Nephron progenitor cell (in vitro differentiated cells): Measurements from ENCODE around the gene HES1.
"Not testable (repeated sequence)": the region's sequence is repeated elsewhere in the genome, so short reads cannot be mapped to it uniquely, and the experiment has no call there.

Source experiments
- DNase-seq: peaks from one replicate; pipeline ENCODE4 v3.0.0; 2021
- H3K27ac Mint-ChIP-seq: 2 replicates; pipeline ENCODE4 v1.8.0; 2021; ENCODE audit warnings: mild to moderate bottlenecking, moderate library complexity, mixed read lengths
- H3K27me3 Mint-ChIP-seq: 2 replicates; pipeline ENCODE4 v1.8.0; 2021; ENCODE audit warnings: mild to moderate bottlenecking, low read depth, mixed read lengths; ENCODE audit not compliant: poor library complexity
- H3K36me3 Mint-ChIP-seq: 2 replicates; pipeline ENCODE4 v1.8.0; 2021; ENCODE audit warnings: low read depth, mixed read lengths
- H3K4me1 Mint-ChIP-seq: 2 replicates; pipeline ENCODE4 v1.8.0; 2021; ENCODE audit warnings: mixed read lengths
- H3K4me3 Mint-ChIP-seq: 2 replicates; pipeline ENCODE4 v1.8.0; 2021; ENCODE audit warnings: mild to moderate bottlenecking, moderate library complexity, mixed read lengths
- H3K9me3 Mint-ChIP-seq: 2 replicates; pipeline ENCODE4 v1.8.0; 2021; ENCODE audit warnings: mild to moderate bottlenecking, moderate library complexity, mixed read lengths
- TF ChIP-seq, protein P1 (sequence below): fragments of 200-600 bp; sonication (generic); IDR thresholded peaks from 2 replicates; pipeline ENCODE4 v1.5.0; 2021; ENCODE audit warnings: antibody characterized with exemption

Gene HES1

DNA sequence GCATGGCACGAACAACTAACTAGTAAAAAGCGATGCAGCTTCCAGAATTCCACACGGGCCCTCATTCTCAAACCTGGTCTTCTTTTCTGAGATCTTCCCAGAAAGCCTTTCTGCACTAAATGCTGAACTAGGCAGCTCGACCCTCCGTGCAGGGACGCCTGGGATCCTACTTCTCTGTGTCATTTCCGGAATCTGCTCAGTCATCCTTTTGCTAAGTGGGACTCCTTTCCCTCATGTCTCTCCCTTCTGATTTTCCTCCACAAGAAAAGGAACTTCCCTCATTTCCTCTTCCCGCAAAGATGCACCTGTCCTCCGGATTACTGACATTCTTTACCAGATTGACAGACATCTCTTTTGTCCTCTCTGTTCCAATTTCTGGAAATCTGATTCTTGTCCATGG lies 9.2 kb upstream of the HES1 start:
- no peak for DNase-seq
- Mint-ChIP-seq H3K27me3 (peaks cover 47% of the 10 kb centered on the region), H3K27ac (no peak overlapping the region), H3K9me3 (no peaks in the 10 kb centered on the region), H3K4me3 (no peak overlapping the region), H3K4me1 (peaks cover 35% of the 10 kb centered on the region), H3K36me3 (no peaks in the 10 kb centered on the region)
- TF ChIP-seq, protein P1, sequence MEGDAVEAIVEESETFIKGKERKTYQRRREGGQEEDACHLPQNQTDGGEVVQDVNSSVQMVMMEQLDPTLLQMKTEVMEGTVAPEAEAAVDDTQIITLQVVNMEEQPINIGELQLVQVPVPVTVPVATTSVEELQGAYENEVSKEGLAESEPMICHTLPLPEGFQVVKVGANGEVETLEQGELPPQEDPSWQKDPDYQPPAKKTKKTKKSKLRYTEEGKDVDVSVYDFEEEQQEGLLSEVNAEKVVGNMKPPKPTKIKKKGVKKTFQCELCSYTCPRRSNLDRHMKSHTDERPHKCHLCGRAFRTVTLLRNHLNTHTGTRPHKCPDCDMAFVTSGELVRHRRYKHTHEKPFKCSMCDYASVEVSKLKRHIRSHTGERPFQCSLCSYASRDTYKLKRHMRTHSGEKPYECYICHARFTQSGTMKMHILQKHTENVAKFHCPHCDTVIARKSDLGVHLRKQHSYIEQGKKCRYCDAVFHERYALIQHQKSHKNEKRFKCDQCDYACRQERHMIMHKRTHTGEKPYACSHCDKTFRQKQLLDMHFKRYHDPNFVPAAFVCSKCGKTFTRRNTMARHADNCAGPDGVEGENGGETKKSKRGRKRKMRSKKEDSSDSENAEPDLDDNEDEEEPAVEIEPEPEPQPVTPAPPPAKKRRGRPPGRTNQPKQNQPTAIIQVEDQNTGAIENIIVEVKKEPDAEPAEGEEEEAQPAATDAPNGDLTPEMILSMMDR, result no peak

DNA sequence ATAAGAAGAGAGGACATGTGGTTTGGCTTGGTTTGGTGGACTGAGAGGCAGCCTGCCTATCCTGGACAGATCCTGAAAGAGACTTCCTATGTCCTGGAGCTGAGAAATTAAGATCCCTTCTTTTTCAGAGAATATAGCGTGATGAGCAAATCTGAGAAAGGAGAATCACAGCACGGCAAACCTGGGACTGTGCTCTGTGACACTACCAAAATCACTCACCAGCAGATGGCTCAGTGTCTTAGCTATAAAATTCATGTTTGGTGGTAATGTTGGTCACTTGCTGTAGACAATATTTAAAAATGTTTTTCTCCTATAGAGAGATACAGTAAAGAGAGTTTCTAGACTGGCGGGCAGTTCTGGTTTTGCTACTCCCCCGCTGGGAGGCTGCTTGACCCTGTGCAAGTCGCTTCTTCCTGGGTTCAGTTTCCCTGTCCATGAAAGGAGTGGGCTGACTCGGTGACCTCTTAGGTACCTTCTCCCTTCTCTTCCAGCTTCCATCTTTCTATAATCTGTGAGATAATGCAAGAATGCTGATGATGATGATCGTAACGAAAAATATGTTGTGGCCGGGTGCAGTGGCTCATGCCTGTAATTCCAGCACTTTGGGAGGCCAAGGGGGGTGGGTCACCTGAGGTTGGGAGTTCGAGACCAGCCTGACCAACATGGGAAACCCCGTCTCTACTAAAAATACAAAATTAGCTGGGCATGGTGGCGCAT lies 7.6 kb upstream of the HES1 start:
- H3K9me3 Mint-ChIP-seq, result no peaks in the 10 kb centered on the region
- TF ChIP-seq, protein P1, result no peak
- H3K4me1 Mint-ChIP-seq, result peaks cover 51% of the 10 kb centered on the region
- H3K27me3 Mint-ChIP-seq, result peaks cover 48% of the 10 kb centered on the region
- no peak overlapping the region for H3K4me3 Mint-ChIP-seq
- no peak overlapping the region for H3K27ac Mint-ChIP-seq
- no peak for DNase-seq
- no peaks in the 10 kb centered on the region for H3K36me3 Mint-ChIP-seq

DNA sequence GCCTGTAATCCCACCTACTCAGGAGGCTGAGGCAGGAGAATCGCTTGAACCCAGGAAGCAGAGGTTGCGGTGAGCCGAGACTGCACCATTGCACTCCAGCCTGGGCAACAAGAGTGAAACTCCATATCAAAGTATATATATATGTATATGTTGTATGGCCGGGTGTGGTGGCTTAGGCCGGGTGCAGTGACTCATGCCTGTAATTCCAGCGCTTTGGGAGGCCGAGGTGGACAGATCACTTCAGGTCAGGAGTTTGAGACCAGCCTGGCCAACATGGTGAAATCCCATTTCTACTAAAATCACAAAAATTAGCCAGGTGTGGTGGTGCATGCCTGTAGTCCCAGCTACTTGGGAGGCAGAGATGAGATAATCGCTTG lies 7.0 kb upstream of the HES1 start:
- Mint-ChIP-seq H3K27me3 (peaks cover 48% of the 10 kb centered on the region), H3K4me1 (peaks cover 56% of the 10 kb centered on the region)
- H3K36me3 Mint-ChIP-seq, result not testable (repeated sequence)

DNA sequence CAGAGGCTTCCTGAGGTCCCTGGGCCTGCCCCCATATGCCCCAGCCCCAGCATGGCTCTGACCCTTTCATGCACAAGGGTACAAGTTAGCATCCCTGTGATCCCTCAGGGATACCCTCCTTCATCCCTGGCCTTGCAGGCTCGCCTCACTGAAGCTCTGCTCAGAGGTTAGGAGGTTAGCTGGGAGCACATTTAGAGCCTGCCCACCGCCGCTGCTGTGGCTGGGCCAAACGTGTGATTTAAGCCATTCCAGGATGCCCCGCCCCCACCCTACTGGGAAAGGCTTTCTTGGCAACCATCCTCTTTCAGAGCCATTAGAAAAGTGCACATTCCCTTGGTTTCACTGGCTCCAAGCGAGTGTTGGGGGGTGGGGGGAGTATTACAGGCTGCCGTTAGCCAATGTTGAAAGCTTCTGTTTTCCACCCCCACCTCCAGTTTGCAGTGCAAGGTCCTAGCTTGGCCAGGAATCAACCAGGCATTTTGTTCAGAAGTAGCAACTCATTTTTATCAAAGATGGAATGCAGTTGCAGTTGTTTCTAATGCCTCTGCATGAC lies 6.3 kb upstream of the HES1 start:
- Mint-ChIP-seq H3K4me1 (peaks cover 56% of the 10 kb centered on the region), H3K36me3 (no peaks in the 10 kb centered on the region), H3K27ac (no peak overlapping the region), H3K4me3 (peak overlapping the region; percentile 37), H3K27me3 (peaks cover 41% of the 10 kb centered on the region), H3K9me3 (no peaks in the 10 kb centered on the region)
- DNase-seq, result peak; percentile 81
- TF ChIP-seq, protein P1, result no peak

More for the DNA sequence above, 7.0 kb upstream of the HES1 start:
- H3K27ac Mint-ChIP-seq, DNase-seq, H3K4me3 Mint-ChIP-seq, H3K9me3 Mint-ChIP-seq: not testable (repeated sequence)

DNA sequence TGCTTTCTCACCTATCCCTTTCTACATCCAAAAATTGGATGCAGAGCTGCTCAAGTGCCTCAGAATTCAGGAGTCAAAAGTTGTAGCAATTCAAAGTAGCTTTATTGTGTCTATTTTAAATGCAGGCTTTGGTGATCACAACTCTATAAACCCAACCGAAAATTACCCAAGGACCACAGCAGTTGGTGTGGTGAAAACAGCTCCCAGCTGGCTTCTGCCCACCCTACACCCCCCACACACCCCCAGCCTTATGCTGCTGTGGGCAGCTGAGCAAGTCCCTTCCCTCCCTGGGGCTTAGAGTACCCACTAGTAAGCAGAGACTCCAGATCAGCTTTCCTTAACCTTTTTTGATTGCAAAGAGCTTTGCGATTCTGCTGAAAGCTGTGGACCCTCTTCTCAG lies 5.8 kb upstream of the HES1 start:
- Mint-ChIP-seq H3K27ac (no peak overlapping the region), H3K36me3 (no peaks in the 10 kb centered on the region), H3K4me3 (peak overlapping the region; percentile 37), H3K4me1 (peaks cover 56% of the 10 kb centered on the region), H3K27me3 (peaks cover 43% of the 10 kb centered on the region), H3K9me3 (no peaks in the 10 kb centered on the region)
- TF ChIP-seq, protein P1, result no peak
- no peak for DNase-seq

DNA sequence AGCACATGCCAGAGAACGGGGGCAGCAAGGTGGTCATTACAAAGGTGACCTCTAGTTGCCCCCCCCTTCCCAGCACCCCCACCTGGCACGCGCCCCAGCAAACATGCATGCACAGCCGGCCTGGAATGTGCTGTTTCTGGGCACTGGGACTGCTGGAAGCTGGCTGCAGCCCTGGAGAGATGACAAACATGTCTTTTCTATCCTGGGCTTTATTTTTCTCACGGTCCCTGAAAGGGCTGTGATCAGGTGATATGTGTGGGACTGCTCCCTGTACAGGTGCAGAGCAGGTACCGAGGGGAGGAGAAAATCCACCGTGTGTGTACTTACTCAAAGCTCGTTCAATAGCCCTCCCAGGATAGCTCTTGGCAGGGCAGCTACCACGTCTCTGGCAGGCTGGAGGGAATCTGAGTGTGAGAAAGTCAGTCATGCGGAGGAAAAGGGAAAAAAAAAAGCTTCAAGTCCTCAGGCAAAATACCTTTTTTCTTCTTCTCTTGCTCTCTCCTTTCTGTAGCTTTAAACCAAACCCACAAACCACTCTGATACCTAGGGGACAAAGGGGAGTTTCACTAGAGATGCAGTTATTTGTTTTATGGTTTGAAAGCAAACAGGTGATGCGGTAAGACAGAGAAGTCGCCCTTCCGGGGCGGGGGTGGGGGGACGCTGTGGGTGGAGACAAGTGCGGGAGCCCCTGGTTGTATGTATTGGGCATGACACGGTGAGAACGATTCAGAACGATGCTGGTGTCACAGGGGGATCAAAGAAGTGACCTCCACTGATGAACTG lies 5.0 kb upstream of the HES1 start:
- peaks cover 46% of the 10 kb centered on the region for H3K27me3 Mint-ChIP-seq
- no peaks in the 10 kb centered on the region for H3K36me3 Mint-ChIP-seq
- TF ChIP-seq, protein P1, result no peak
- no peaks in the 10 kb centered on the region for H3K9me3 Mint-ChIP-seq
- H3K4me3 Mint-ChIP-seq, result peak overlapping the region; percentile 56
- peak; percentile 34 for DNase-seq
- no peak overlapping the region for H3K27ac Mint-ChIP-seq
- peaks cover 53% of the 10 kb centered on the region for H3K4me1 Mint-ChIP-seq
